Stimulated activated naive CD8-positive, alpha-beta T cell treated with anti-CD3 and anti-CD28 coated beads, Interleukin-15, amount 100 ng/mL, for 72 hours (primary cell): ENCODE data around the gene HDGF.
"Not testable (repeated sequence)": the region's sequence is repeated elsewhere in the genome, so short reads cannot be mapped to it uniquely, and the experiment has no call there.

Experiments
- ATAC-seq: fragments of 150-1000 bp; cut with Tn5 transposase; 2 replicates; pipeline ENCODE4 v1.10.0; 2021; ENCODE audit warnings: mild to moderate bottlenecking, moderate library complexity
- DNase-seq, 2 donors: peaks; one replicate each; pipeline ENCODE4 v3.0.0; 2021 to 2022
- H3K27ac Mint-ChIP-seq, 2 donors: one replicate each; pipeline ENCODE4 v1.8.0; 2022; ENCODE audit warnings: mild to moderate bottlenecking in 2 of 2, mixed read lengths in 2 of 2, moderate library complexity in 2 of 2
- H3K27me3 Mint-ChIP-seq: one replicate; pipeline ENCODE4 v1.8.0; 2022; ENCODE audit warnings: mixed read lengths
- H3K4me1 Mint-ChIP-seq: one replicate; pipeline ENCODE4 v1.8.0; 2022; ENCODE audit warnings: mild to moderate bottlenecking, mixed read lengths
- H3K4me3 Mint-ChIP-seq, 2 donors: one replicate each; pipeline ENCODE4 v1.8.0; 2022; ENCODE audit warnings: mild to moderate bottlenecking in 2 of 2, mixed read lengths in 2 of 2, moderate library complexity in 1 of 2
- H3K9me3 Mint-ChIP-seq, 2 donors: one replicate each; pipeline ENCODE4 v1.8.0; 2022; ENCODE audit warnings: mixed read lengths in 2 of 2

HDGF gene

DNA sequence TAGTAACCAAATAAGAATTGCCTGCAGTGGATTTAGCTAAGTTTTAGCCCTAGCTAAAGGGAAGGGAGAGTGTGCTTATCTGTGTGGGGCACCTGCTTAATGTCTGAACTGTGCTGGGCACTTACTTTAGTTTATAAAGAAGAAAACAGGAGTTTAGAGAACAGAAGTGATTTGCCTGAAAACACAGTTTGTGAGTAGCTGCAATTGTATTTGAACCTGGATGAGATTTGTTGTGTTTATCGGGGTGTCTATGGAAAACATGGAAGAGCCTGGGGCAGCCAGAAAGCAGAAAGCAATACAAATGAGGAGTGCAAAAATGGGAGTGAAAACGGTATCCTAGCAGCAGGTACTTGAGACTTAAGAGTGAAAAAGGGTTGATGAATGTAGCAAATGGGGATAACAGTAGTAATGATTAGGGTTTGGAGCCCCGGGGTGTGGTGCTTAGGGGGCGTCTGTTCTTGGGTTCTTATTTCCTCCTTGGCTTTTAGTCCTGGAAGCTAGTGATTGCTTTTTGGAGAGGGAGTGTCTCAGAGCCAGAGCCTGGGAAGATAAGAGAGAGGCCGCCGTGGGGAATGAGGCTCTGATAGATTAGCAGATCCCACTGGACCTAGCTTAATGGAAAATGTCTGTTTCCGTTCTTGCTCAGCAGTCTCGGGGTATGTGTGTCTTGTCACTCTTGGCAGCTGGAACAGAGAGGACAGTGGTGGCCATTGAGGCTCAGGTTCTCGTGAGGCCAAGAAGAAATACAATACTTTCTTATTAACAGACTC, 21.4 kb upstream of the HDGF start:
- peaks cover 78% of the 10 kb centered on the region for H3K4me1 Mint-ChIP-seq
- no peaks in the 10 kb centered on the region for H3K27me3 Mint-ChIP-seq
- DNase-seq (no peak), ATAC-seq (no peak)
- no peak overlapping the region for H3K4me3 Mint-ChIP-seq
- H3K27ac Mint-ChIP-seq = peak overlapping the region in 1 of 2 donors; percentile 74
- no peaks in the 10 kb centered on the region for H3K9me3 Mint-ChIP-seq

GRCh38 chr1:156772222-156772621, 20.7 kb upstream of the HDGF start:
- Mint-ChIP-seq H3K9me3 (no peaks in the 10 kb centered on the region), H3K27me3 (no peaks in the 10 kb centered on the region), H3K27ac (peak overlapping the region in 1 of 2 donors; percentile 50), H3K4me1 (peaks cover 71% of the 10 kb centered on the region), H3K4me3 (no peak overlapping the region)
- ATAC-seq = no peak
- DNase-seq = no peak

- Mint-ChIP-seq H3K27me3 (no peaks in the 10 kb centered on the region), H3K4me1 (peaks cover 62% of the 10 kb centered on the region), H3K4me3 (no peak overlapping the region), H3K27ac (no peak overlapping the region), H3K9me3 (no peaks in the 10 kb centered on the region)
- DNase-seq (no peak), ATAC-seq (no peak)
These were observed 17.3 kb upstream of the HDGF start for GRCh38 chr1:156768610-156769295.

DNA sequence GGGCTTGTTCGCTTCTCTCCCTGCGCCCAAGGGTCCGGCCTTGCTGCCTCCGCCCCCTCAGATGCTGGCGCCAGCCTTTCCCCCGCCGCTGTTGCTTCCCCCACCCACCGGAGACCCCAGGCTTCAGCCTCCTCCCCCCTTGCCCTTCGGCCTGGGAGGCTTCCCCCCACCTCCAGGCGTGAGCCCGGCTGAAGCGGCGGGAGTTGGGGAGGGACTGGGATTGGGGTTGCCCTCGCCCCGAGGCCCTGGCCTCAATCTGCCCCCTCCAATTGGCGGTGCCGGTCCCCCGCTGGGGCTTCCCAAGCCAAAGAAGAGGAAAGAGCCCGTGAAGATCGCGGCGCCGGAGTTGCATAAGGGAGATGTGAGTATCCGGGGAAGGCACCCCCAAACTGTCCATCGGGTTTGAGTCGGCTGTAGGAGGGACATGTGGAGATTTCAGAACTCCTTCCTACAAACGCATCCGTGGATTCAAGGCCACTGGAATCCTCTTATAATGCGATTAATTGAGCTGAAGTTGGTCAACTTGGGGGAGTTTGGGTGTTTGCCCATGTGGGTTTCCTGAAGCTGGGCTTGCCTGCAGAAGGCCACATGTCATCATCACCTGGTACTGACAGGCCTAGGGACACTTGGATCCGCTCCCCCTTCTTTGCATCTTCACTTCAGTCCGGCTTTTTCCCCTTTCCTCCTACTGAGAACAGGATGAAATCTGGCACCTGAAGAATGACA, 16.6 kb upstream of the HDGF start:
- no peaks in the 10 kb centered on the region for H3K27me3 Mint-ChIP-seq
- H3K27ac Mint-ChIP-seq = no peak overlapping the region
- DNase-seq (peak in 1 of 2 donors; percentile 73), ATAC-seq (peak; percentile 24)
- no peak overlapping the region for H3K4me3 Mint-ChIP-seq
- no peaks in the 10 kb centered on the region for H3K9me3 Mint-ChIP-seq
- peaks cover 55% of the 10 kb centered on the region for H3K4me1 Mint-ChIP-seq

DNA sequence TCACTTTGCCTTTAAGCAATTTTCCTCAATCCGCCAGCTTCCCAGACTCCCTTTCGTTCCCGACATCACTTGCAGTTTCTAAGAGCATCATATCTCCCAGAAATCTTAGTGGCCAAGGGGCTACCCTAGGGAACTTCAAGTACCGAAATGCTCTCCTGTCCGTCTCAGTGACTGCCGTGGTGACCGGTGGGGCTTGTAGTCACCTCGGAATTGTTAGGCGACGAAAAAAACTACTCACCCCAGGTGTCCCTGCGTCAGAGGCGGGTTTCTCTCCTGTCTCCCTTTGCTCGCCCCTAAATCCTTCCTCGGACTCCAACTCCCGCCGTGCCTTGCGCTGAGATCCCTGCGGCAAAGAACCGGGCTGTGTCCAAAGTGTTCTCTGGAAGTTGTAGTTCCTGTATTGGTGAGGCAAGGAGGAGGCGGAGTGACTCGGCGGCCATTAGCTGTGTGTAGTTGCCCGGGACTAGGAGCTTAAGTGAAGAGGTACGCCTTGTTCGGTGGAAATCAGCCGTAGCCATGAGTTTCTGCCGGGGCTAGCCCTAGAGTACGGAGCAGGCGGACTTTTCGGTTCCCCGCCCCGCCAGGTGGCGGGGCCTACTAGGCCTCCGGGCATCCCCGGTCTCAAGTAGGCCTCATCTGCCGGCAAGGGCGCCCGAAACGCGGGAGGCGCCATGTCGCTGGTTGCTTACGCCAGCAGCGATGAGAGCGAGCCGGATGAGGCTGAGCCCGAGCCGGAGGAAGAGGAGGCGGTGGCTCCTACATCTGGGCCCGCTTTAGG, 15.8 kb upstream of the HDGF start, which contains the start of gene PRCC:
PRCC (plus strand) TSS at position 435 of the 778 bp plus-strand sequence; CDS start at position 672, 237 bp downstream.
- no peak within 1 kb of the TSS for H3K4me3 Mint-ChIP-seq
- peak; percentile 97 to 99 for DNase-seq

DNA sequence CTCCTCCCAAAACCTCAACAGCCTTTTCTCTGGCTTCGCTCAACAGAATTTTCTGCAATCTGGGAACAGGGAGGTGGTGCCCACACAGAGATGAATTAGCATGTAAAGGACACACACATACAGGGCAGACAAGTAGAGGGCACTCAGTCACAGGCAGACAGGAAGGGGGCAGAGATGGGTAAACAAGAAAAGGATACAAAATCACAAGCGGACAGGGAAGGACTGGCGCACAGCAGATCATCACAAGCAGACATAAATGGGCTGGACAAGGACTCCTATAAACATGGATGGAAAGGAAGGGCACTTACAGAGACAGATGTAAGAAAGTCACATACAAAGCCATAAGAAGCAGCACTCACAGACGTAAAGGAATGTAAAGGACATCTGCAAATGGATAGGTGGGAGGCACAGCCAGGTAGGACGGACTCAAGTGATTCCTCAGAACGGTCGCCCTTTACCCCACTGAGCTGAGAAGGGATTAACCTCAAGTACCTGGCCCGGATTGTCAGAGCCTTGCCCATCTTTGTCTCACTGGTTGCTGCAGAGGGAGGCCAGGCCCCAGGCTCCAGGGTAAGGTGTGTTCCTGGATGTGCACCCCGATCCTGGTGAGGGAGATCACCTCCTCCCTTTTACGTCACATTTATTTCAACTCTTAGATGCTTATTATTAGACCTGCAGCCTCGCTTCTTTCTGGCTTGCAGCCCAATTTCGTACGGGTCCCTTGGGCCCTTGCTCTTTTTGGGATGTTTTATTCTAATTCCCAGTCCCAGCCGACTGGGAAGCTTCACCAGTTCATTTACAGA, 15.0 kb upstream of the HDGF start:
- no peak for DNase-seq
- Mint-ChIP-seq H3K9me3 (no peaks in the 10 kb centered on the region), H3K27me3 (no peaks in the 10 kb centered on the region), H3K27ac (peak overlapping the region in 1 of 2 donors; percentile 56), H3K4me3 (no peak overlapping the region), H3K4me1 (peaks cover 43% of the 10 kb centered on the region)
- ATAC-seq = peak; percentile 4

More for the DNA sequence above, 15.8 kb upstream of the HDGF start, which contains the start of gene PRCC:
- Mint-ChIP-seq H3K27ac (peak within 1 kb of the TSS in 1 of 2 donors; percentile 56), H3K9me3 (no peaks in the 10 kb centered on the region), H3K4me1 (peaks cover 47% of the 10 kb centered on the region), H3K27me3 (no peaks in the 10 kb centered on the region)
- ATAC-seq = peak; percentile 96

- peaks cover 35% of the 10 kb centered on the region for H3K4me1 Mint-ChIP-seq
- ATAC-seq (no peak), DNase-seq (no peak)
- no peak overlapping the region for H3K4me3 Mint-ChIP-seq
- no peak overlapping the region for H3K27ac Mint-ChIP-seq
- no peaks in the 10 kb centered on the region for H3K9me3 Mint-ChIP-seq
- no peaks in the 10 kb centered on the region for H3K27me3 Mint-ChIP-seq
These were observed 14.2 kb upstream of the HDGF start for GRCh38 chr1:156765666-156766065.

DNA sequence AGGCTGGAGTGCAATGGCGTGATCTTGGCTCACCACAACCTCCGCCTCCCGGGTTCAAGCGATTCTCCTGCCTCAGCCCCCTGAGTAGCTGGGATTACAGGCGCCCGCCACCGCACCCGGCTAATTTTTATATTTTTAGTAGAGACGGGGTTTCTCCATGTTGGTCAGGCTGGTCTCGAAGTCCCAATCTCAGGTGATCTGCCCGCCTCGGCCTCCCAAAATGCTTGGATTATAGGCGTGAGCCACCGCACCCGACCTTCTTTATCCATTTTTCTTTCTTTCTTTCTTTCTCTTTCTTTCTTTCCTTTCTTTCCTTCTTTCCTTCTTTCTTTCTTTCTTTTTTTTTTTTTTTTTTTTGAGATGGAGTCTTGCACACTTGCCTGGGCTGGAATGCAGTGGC, 13.7 kb upstream of the HDGF start:
- H3K9me3 Mint-ChIP-seq, ATAC-seq, DNase-seq, H3K27ac Mint-ChIP-seq, H3K4me3 Mint-ChIP-seq, H3K27me3 Mint-ChIP-seq: not testable (repeated sequence)
- H3K4me1 Mint-ChIP-seq = peaks cover 29% of the 10 kb centered on the region

GRCh38 chr1:156760796-156761104, 9.3 kb upstream of the HDGF start:
- Mint-ChIP-seq H3K4me1 (peaks cover 1% of the 10 kb centered on the region), H3K27me3 (no peaks in the 10 kb centered on the region), H3K4me3 (no peak overlapping the region), H3K9me3 (no peaks in the 10 kb centered on the region), H3K27ac (no peak overlapping the region)
- no peak for ATAC-seq
- no peak for DNase-seq

- ATAC-seq (no peak), DNase-seq (no peak)
- Mint-ChIP-seq H3K27ac (no peak overlapping the region), H3K4me3 (no peak overlapping the region), H3K9me3 (no peaks in the 10 kb centered on the region), H3K4me1 (peaks cover under 1% of the 10 kb centered on the region), H3K27me3 (no peaks in the 10 kb centered on the region)
These were observed 8.8 kb upstream of the HDGF start for GRCh38 chr1:156760092-156760795.

GRCh38 chr1:156757572-156758253, 6.2 kb upstream of the HDGF start:
- not testable (repeated sequence) for H3K9me3 Mint-ChIP-seq, H3K4me3 Mint-ChIP-seq, H3K27ac Mint-ChIP-seq, DNase-seq, H3K27me3 Mint-ChIP-seq, ATAC-seq
- H3K4me1 Mint-ChIP-seq = peaks cover 10% of the 10 kb centered on the region

GRCh38 chr1:156756355-156756754, 4.9 kb upstream of the HDGF start:
- Mint-ChIP-seq H3K27ac (no peak overlapping the region), H3K9me3 (no peaks in the 10 kb centered on the region), H3K4me3 (no peak overlapping the region), H3K4me1 (peaks cover 13% of the 10 kb centered on the region), H3K27me3 (no peaks in the 10 kb centered on the region)
- ATAC-seq (no peak), DNase-seq (no peak)

GRCh38 chr1:156755527-156755950, 4.1 kb upstream of the HDGF start:
- H3K27me3 Mint-ChIP-seq = no peaks in the 10 kb centered on the region
- H3K27ac Mint-ChIP-seq = no peak overlapping the region
- H3K4me1 Mint-ChIP-seq = peaks cover 13% of the 10 kb centered on the region
- H3K9me3 Mint-ChIP-seq = no peaks in the 10 kb centered on the region
- DNase-seq (no peak), ATAC-seq (no peak)
- H3K4me3 Mint-ChIP-seq = no peak overlapping the region

DNA sequence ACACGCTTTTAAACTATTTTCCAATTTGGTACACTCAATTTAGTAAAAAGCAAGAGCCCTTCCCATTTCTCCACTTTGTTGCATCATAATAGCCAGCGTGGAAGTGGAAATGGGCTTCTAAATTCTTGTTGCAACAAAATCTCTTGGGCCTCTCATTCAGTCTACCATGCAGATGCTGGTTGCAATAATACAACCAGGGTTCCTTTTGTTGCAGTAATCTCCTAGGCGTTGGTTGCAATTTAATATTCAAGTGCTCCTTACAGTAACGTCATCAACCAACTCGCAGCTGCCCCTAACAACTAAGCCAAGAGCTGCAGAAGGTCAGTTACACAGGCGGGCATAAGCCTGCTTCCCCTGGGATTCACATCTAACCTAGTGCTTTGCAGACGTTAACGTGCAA, 2.7 kb upstream of the HDGF start:
- DNase-seq (no peak), ATAC-seq (no peak)
- Mint-ChIP-seq H3K9me3 (no peaks in the 10 kb centered on the region), H3K27ac (no peak overlapping the region), H3K4me3 (no peak overlapping the region), H3K4me1 (peaks cover 25% of the 10 kb centered on the region), H3K27me3 (no peaks in the 10 kb centered on the region)
